Occipital lobe (tissue), 2 donors: ENCODE data around the gene LAG3. TPM values are rescaled to one million over a fixed set of nuclear protein-coding genes. Genes with fewer than 3 reads are reported as not detected.
A peak's percentile ranks its signal among the peaks of the same experiment; 100 is the strongest.
"Not testable (repeated sequence)": the region's sequence is repeated elsewhere in the genome, so short reads cannot be mapped to it uniquely, and the experiment has no call there.

Experiments
- DNase-seq: peaks from one replicate; lab custom pipeline; 2025; lab: John Stamatoyannopoulos, UW
- total RNA-seq: library from RNA; depleted of rRNA; stranded (reverse); fragments of >200 nt; gene quantifications from one replicate; pipeline ENCODE4 v1.2.3, GENCODE V29; 2014

The LAG3 gene
- total RNA-seq: not detected

DNA sequence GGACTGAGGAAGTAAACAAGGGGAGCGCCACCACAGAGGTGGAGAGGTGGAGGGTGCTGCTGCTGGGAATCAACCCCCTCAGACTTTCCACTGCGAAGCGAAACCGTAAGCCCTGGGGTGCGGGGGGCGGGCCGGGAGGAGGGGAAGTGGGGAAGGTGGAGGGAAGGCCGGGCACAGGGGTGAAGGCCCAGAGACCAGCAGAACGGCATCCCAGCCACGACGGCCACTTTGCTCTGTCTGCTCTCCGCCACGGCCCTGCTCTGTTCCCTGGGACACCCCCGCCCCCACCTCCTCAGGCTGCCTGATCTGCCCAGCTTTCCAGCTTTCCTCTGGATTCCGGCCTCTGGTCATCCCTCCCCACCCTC, at the start of gene LAG3:
LAG3 (plus strand) TSS at position 190 of the 365 bp plus-strand sequence. CDS start 333 bp downstream, outside the sequence.
- no peak for DNase-seq

DNA sequence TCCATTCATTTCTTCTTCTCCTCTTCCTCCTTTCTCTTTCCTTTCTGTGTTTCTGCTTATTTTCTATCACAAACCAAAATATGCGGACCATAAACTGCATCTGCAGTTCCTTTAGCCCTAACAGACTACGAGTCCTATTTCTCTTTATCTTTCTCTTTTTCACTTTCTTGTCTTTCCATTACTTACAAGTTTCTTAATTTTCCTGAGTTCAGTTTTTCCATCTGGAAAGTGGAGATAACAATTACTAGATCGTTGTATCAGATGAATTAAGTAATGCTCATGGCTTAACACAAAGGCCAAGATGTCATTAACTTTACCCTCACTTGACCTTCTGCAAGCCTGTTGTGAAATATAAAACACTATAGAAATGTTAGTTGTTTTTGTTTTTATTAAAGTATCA, 49.5 kb upstream of the LAG3 start:
- DNase-seq: no peak

DNA sequence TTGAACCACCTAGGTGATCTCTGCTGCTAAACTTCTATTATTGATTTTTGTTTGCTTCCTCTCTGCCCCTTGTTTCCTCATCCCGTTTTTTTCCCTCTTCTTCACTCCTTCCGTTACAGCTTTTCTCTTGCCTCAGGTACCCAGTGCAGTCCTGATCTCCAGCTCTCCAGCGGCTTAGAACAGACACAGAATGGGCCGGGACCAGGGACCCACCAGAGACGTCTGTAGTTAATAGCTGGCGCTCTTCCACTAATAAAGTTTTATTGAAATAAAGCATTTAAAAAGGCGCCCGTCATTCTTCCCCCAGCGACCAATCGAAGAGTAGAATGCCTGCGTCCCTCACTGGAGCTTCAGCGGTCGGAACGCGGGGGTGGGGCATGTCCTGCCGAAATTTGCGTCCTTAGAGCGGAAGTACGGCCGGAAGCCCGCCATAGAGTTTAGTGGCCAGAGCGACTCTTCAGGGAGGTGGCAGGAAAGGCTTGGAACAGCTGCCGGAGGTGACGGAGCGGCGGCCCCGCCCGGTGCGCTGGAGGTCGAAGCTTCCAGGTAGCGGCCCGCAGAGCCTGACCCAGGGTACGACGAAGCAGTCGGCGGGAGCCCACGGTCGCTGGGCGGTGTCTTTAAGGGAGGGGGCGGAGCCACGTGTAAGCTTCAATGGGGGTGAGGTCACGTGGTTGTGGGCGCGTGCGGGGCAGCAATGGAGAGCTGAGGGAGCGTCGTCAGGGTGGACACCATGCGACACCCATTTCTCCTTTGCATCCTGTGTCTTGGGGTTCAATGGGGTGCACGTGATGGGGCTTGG, 48.5 kb upstream of the LAG3 start, which contains the start of gene COPS7A:
COPS7A (plus strand) TSS at position 440 of the 802 bp plus-strand sequence. CDS start 611 bp downstream, outside the sequence.
- DNase-seq: peak; percentile 98

DNA sequence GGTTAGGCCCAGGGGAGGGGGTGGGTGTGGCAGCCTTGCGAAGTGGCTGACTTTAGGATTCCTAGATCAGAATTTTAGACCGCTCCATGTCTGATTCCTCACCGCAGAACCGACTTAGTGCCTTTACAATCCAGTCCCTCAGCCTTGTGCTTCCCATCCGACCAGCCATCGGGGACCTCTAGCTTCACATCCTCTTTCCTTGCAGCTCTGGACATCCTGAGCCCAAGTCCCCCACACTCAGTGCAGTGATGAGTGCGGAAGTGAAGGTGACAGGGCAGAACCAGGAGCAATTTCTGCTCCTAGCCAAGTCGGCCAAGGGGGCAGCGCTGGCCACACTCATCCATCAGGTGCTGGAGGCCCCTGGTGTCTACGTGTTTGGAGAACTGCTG, 47.9 kb upstream of the LAG3 start:
- no peak for DNase-seq

DNA sequence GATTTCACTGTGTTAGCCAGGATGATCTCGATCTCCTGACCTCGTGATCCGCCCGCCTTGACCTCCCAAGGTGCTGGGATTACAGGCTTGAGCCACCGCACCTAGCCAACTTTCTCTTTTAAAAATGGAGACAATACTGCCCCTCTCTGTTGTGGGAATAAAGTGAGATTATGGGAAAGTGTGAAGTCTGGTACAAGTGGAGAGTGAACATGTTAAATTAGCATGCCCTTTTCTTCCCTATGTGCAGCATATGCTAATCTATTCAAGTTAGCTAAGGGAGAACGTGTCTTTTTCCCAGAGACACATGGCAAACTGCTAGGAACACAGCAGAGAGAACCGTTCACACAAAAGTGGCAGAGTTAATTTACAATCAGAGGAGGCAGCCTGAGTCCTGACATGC, 47.0 kb upstream of the LAG3 start:
- no peak for DNase-seq

DNA sequence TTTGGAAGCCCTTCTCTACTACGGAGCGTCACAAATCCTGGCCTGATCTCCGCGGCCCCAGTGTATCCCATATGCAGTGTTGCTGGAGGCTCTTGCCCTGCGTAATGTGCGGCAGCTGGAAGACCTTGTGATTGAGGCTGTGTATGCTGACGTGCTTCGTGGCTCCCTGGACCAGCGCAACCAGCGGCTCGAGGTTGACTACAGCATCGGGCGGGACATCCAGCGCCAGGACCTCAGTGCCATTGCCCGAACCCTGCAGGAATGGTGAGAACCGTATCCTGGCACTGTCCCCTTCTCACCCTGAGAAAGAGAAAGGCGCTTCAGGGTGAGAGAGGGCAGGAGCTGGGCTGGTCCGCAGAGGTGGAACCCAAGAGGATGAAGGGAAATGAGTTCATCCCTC, 43.1 kb upstream of the LAG3 start:
- DNase-seq: no peak

DNA sequence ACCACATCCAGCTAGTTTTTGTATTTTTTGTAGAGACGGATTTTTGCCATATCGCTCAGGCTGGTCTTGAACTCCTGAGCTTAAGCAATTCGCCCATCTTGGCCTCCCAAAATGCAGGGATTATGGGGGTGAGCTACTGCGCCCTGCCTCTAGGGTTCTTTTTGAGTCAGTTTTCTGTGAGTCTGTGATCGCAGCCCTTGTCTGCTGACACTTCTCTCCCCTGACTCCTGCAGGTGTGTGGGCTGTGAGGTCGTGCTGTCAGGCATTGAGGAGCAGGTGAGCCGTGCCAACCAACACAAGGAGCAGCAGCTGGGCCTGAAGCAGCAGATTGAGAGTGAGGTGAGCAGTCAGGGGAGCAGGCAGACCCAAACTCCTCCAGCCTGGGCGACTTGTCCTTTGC, 42.2 kb upstream of the LAG3 start:
- DNase-seq: no peak

DNA sequence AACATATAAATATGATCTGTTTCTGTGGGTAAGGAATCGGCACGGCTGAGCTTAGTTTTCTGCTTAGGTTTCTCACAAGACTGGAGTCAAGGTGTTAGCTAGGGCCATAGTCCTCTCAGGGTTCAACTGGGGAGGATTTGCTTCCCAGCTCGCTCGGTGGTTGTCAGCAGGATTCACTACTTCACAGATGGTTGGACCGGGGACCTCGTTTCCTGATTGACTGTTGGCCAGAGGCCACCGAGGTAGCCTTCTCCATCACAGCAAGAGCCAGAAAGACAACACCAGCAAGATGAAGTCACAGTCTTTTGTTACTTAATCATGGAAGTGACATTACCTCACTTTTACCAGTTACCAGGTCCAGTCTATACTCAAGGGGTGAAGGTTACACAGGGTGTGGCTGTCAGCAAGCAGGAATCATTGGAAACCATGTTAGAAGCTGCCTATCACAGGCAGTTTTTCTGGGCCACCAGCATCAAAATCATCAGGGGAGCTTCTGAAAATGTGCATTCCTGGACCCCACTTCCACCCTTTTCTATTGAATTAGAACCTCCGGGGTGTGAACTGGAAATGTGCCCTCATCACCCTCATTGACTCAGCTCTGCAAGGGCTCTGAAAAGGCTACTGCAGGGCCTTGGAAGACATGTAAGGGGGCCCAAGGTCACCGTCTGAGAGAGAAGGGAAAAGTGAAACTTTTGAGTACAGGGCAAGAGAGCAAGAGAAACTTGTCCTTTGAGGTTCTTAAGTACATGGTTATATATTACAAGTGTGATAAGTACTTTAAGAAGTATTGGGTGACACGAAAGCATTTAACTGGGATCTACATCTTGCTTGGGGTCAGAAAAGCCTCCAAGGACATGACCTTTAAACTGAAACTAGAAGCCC, 37.6 kb upstream of the LAG3 start:
- no peak for DNase-seq

DNA sequence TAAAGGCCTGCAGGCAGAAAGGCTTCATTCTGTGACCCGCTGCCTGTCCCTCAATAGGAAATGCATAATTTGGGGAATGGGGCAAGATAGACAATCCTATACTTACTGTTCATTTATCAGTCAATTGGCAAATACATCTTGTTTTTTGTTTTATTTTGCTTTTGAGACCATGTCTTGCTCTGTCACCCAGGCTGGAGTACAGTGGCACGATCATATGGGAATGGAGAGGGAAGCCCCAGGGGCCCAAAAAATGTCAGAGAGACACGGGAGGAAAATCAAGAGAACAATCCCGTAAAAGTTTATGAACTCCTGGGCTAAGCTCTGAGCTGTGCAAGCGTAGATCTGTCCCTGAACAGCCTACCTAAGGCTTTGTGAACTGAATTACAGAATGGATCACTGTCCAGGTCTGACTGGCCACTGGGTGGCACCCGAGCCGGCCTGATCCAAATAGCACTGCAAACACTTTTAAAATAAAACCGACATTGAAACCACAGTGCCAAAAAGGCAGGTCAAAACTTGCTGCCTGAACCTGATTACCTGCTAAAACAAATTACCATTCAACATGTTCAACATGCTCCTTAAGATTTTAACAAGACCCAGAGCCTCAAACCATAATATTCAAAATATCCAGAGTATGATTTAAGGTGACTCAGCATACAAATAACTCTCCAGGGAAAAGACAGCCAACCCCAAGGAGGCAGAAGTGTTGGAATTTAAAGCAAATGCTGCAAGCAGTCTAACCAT, 36.7 kb upstream of the LAG3 start:
- peak; percentile 50 for DNase-seq

DNA sequence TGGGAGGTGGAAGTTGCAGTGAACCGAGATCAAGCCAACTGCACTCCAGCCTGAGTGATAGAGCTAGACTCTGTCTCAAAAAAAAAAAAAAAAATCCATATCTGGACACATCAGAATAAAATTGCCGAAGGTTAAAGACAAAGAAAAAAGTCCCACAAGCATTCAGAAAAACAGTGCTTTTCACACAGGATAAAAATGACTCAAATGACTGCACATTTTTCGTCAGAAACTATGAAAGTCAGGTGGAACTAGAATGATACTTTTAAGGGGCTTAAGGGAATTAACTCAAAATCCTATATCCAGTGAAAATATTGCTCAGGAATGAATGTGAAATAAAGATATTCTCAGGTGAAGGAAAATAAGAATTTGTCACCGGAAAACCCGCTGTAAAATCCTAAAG, 35.6 kb upstream of the LAG3 start:
- DNase-seq: no peak

DNA sequence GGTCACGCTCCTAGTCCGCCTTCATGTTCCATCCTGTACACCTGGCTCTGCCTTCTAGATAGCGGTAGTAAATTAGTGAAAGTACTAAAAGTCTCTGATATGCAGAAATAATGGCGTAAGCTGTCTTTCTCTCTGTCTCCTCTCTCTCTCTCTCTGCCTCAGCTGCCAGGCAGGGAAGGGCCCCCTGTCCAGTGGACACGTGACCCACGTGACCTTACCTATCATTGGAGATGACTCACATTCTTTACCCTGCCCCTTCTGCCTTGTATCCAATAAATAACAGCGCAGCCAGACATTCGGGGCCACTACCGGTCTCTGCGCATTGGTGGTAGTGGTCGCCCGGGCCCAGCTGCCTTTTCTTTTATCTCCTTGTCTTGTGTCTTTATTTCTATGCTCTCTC, 30.2 kb upstream of the LAG3 start:
- not testable (repeated sequence) for DNase-seq

DNA sequence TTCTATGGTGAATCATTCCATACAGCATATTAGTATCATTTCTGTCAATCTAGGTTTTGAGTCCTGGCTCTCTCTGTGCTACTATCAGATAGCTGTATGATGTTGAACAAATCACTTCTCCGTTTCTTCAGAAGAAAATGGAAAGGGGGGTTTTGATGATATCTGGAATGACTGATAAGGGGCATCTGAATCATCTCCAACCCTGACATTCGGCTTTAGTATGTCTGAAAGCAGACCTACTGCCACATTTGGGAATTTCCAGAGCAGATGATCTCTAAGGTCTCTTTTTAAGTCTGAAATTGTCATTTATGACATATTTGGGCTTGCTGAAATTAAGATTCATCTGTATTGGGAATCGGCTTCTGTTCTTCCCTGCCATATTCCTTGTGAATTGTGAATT, 29.5 kb upstream of the LAG3 start:
- no peak for DNase-seq

DNA sequence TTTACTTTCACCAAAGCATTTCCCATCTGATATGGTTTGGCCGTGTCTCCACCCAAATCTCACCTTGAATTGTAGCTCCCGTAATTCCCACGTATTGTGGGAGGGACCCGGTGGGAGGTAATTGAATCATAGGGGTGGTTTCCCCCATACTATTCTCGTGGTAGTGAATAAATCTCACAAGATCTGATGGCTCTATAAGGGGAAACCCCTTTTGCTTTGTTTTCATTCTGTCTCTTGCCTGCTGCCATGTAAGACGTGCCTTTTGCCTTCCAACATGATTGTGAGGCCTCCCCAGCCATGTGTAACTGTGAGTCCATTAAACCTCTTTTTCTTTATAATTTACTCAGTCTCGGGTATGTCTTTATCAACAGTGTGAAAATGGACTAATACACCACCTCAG, 29.0 kb upstream of the LAG3 start:
- DNase-seq: not testable (repeated sequence)

DNA sequence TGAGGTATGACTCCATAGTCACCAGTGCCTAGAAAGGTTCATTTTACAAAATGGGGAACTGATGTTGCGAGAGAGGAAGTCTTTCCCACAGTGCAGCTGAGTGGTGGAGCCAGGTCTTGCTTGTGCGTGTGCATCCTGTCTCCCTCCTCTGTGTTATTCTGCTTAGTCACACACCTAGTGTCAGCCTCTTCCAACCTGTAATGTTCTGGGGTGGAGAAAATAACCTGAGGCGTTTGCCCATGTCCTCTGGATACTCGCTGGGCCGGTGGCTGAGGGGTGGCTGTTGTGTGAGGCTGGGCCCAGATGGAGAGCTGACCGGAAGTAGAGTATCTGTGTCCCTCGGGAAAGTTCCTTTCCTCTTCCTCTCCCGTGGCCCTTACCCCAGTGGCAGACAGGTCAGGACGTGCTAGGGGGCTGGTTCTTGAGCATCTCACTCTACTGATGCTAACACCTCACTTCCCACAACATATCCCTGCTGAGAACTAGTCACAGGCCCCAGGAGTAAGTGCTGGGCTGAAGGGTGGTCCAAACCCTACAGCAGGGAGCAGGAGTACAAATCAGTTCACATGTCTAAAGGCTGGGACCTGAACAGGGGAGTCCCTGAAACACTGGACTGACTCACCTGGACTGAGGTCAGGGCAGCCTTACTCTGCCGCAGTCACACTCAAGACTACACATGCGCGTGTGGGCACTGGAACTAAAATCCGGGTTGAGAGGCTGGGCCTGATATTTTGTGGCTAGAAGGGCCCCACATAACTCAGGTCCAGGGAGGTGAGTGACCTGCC, 26.4 kb upstream of the LAG3 start:
- DNase-seq: no peak

DNA sequence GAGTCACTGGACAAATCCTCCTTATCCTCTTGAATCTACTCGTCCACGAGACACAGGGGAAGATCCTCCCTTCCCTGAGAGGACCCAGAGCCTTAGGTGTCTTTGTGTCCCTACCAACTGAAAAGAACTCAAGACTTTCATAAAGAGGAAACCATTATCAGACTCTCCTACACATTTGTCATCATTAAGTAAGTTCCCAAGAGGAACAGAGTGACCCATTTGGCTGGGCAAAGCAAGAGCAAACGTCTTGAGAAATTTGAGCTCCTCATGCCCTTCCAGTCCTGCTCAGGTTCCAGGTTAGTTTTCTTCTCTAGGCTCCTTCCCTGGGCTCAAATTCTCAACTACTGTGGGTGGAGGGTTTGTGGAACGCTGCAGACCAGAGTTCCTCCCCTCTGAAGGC, 25.1 kb upstream of the LAG3 start:
- DNase-seq: no peak

DNA sequence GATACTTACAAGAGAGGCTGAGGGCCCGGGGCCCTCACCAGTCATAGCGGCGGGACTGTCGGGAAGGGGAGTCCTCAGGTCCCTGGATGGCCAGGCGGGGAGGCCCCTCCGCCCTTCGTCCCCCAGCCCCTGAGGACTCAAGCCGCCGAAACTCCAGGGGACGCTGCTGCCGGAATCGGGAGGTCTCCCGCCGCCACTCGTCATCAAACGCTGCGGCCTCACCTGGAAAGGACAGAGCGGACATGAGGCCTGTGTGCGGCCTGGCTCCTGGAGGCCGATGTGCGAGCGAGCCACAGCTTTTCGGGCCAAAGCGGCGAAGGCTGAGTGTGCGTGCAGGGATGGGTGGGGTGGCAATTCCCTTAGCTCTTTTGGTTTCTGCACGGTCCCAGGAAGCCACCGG, 23.6 kb upstream of the LAG3 start:
- DNase-seq: no peak

DNA sequence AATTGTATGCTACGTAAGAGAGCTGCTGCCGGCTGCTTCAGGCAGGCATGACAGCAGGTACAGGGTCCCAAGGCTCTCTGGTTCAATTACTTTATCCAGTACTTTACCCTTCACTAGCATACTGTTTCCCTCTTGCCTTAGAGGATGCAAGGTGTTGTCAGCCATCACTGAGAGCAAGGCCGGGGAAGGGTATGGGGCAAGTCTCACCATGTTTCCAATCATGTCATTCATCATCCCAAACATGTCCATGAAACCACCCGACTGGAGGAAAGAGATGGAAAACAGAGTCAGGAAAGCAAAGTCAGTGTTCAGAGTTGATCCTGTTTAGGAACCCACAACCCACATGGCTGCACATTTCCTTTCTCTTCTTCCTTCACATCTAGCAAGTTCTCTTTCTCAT, 21.8 kb upstream of the LAG3 start:
- DNase-seq: no peak

DNA sequence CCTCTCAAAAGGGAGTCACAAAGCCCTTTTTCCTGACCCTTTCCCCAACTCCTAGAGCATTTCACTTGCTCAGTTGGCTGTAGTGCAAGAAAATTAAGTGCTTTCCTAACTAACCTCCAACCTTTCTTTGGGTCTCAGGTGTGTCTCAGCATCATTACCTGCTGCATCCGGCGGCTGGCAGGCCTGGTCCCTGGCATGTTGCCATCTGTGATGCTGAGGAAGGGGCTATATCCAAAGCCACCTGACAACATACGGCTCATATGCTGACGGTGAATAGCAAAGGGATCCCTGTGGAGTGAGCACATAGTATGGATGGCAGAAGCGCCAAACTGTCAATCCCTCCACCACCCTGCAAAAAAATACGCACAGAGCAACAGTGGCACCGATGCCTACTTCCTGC, 20.6 kb upstream of the LAG3 start:
- DNase-seq: no peak

DNA sequence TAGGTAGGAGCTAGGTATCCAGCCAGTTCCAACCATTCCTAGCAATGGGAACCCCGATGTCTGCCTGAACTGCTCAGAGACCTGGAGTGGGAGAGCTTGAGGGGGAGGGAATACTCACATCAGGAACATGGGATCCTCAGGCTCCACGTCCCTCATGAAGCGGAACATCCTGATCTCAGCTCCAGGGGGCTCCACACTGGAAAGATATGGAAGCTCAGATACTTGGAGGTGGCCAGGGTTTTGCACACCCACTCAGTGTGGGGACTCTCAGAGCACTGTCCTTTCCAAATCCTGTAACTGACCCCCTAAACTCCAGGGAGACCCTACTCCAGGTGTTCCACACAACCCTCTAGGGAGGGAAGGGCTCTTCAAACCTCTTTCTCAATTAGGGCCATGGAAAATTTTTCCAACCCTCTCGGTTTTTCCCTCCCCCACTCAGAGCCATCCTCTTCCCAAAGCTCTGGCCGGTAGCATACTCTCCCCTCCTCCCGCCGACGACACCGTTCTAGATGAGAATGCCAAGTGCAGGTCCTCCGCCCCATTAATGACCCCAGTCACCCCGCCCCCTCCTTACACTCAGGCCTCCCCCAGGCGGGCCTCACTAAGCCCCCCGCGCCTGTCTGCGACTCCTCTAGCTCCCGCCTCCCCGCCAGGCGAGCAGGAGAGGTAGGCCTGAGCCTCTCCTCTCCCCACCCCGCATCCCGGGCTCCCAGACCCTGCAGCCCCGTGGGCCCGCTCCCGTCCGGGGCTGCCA, 20.0 kb upstream of the LAG3 start:
- DNase-seq: no peak
